ENCODE measurements around the gene XPO1. TPM values are rescaled to one million over a fixed set of nuclear protein-coding genes. Genes with fewer than 3 reads are reported as not detected.
"Not testable (repeated sequence)": the region's sequence is repeated elsewhere in the genome, so short reads cannot be mapped to it uniquely, and the experiment has no call there.

XPO1 gene
- polyA plus RNA-seq, 6 donors from 2014 or later = 32.3 to 54.2 (median 42.3) TPM

- no peaks in the 10 kb centered on the region for H3K27me3 Mint-ChIP-seq
- ATAC-seq (ENCODE audit: low read depth in 2 of 2) = no peak
- H3K9me3 Mint-ChIP-seq = peaks cover 0 to 2% (median 0%) of the 10 kb centered on the region in 7 donors
- DNase-seq = no peak
- H3K27ac Mint-ChIP-seq = peak overlapping the region in 3 of 6 donors; percentile 53 to 74 (median 56)
- no peaks in the 10 kb centered on the region for H3K36me3 Mint-ChIP-seq
- H3K4me1 Mint-ChIP-seq = peaks cover 23 to 81% (median 59%) of the 10 kb centered on the region in 3 donors
- peak overlapping the region in 1 of 8 donors; percentile 33 for H3K4me3 Mint-ChIP-seq
Measured at GRCh38 chr2:61451178-61451577, 87.0 kb downstream of the XPO1 start.

GRCh38 chr2:61450144-61450543 lies 88.0 kb downstream of the XPO1 start:
- Mint-ChIP-seq H3K27me3 (no peaks in the 10 kb centered on the region), H3K36me3 (no peaks in the 10 kb centered on the region), H3K9me3 (peaks cover 0 to 2% (median 0%) of the 10 kb centered on the region in 7 donors), H3K27ac (peak overlapping the region in 3 of 6 donors; percentile 43 to 84 (median 69)), H3K4me3 (peak overlapping the region in 2 of 8 donors; percentile 9 to 61), H3K4me1 (peaks cover 15 to 76% (median 52%) of the 10 kb centered on the region in 3 donors)
- ATAC-seq (ENCODE audit: low read depth in 2 of 2) (peak; percentile 82 to 85), DNase-seq (peak; percentile 21)

GRCh38 chr2:61448229-61448628 lies 89.9 kb downstream of the XPO1 start:
- Mint-ChIP-seq H3K27me3 (no peaks in the 10 kb centered on the region), H3K27ac (no peak overlapping the region), H3K9me3 (peaks cover 0 to 4% (median 0%) of the 10 kb centered on the region in 7 donors), H3K36me3 (peaks cover 0 to 15% of the 10 kb centered on the region in 2 donors), H3K4me3 (peak overlapping the region in 2 of 8 donors; percentile 5 to 33), H3K4me1 (peaks cover 32 to 78% (median 58%) of the 10 kb centered on the region in 3 donors)
- ATAC-seq (ENCODE audit: low read depth in 2 of 2) = no peak
- DNase-seq = no peak

DNA sequence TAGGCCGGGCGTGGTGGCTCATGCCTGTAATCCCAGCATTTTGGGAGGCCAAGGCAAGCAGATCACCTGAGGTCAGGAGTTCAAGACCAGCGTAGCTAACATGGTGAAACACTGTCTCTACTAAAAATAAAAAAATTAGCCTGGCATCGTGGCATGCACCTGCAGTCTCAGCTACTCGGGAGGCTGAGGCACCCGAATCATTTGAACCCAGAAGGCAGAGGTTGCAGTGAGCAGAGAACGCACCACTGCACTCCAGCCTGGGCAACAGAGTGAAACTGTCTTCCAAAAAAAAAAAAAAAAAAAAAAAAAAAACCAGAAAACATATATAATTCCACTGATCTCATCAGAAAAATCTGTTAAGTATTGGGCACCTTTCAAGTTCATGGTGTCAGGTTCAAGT lies 91.2 kb downstream of the XPO1 start:
- Mint-ChIP-seq H3K4me1 (peaks cover 40 to 87% (median 65%) of the 10 kb centered on the region in 3 donors), H3K4me3 (peak overlapping the region in 3 of 8 donors; percentile 34 to 73 (median 47)), H3K36me3 (peaks cover 0 to 15% of the 10 kb centered on the region in 2 donors), H3K27ac (peak overlapping the region in 4 of 6 donors; percentile 49 to 73 (median 59))
- DNase-seq; ATAC-seq (ENCODE audit: low read depth in 2 of 2); H3K27me3 Mint-ChIP-seq; H3K9me3 Mint-ChIP-seq: not testable (repeated sequence)

- Mint-ChIP-seq H3K4me1 (peaks cover 50 to 88% (median 81%) of the 10 kb centered on the region in 3 donors), H3K4me3 (peak overlapping the region; percentile 38 to 67 (median 58)), H3K9me3 (peaks cover 0 to 4% (median 3%) of the 10 kb centered on the region in 7 donors), H3K27ac (peak overlapping the region; percentile 77 to 90 (median 86)), H3K36me3 (peaks cover 4 to 15% of the 10 kb centered on the region in 2 donors), H3K27me3 (no peaks in the 10 kb centered on the region)
- ATAC-seq (ENCODE audit: low read depth in 2 of 2) = peak; percentile 90
- peak; percentile 60 for DNase-seq
Measured at GRCh38 chr2:61443342-61444041, 94.7 kb downstream of the XPO1 start.

DNA sequence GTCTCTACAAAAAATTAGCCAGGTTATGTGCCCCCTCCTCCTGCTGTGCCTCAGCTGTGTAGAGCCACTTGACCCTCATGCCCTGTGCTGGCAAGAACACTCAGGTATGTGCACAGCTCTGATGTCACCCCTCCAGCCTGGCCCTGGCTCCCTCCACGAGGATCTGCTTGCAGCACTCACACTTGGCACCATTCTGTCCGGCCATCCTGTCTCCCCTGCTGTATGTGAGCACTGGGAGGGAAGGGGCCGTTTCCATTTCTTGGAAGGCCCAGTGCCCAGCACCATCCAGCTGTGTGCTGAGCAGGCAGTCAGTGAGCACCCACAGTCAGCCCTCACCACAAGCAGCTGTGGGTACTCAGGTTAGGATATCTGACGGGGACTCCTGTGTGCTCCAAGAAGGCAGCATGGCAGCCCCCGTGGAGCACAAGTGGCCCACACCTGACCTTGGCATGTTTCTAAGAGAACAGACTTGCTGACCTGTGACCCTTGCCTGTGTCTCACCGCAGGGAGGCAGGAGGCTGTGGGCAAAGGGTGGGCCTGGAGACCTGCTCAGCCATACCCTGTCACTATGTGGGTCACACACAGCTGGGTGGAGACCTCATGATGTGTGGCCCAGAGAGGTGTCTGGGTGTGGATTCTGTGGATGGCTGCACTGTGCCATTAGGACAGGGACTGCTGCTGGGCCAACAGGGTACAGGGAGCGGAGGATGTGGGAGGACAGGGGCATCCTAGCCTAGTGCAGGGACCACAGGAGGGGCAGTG lies 98.7 kb downstream of the XPO1 start:
- no peak for ATAC-seq (ENCODE audit: low read depth in 2 of 2)
- peaks cover 9 to 23% (median 17%) of the 10 kb centered on the region in 7 donors for H3K9me3 Mint-ChIP-seq
- H3K27me3 Mint-ChIP-seq = no peaks in the 10 kb centered on the region
- peaks cover 5 to 27% of the 10 kb centered on the region in 2 donors for H3K36me3 Mint-ChIP-seq
- H3K4me1 Mint-ChIP-seq = peaks cover 68 to 89% (median 83%) of the 10 kb centered on the region in 3 donors
- no peak for DNase-seq
- peak overlapping the region in 3 of 8 donors; percentile 13 to 64 (median 24) for H3K4me3 Mint-ChIP-seq
- peak overlapping the region; percentile 59 to 86 (median 78) for H3K27ac Mint-ChIP-seq

GRCh38 chr2:61438670-61439069 lies 99.5 kb downstream of the XPO1 start:
- peak overlapping the region in 2 of 8 donors; percentile 13 to 64 for H3K4me3 Mint-ChIP-seq
- H3K27ac Mint-ChIP-seq = peak overlapping the region in 4 of 6 donors; percentile 49 to 83 (median 78)
- H3K4me1 Mint-ChIP-seq = peaks cover 69 to 89% (median 83%) of the 10 kb centered on the region in 3 donors
- peaks cover 9 to 23% (median 15%) of the 10 kb centered on the region in 7 donors for H3K9me3 Mint-ChIP-seq
- no peak for DNase-seq
- ATAC-seq (ENCODE audit: low read depth in 2 of 2) = no peak
- peaks cover 5 to 20% of the 10 kb centered on the region in 2 donors for H3K36me3 Mint-ChIP-seq
- H3K27me3 Mint-ChIP-seq = no peaks in the 10 kb centered on the region

DNA sequence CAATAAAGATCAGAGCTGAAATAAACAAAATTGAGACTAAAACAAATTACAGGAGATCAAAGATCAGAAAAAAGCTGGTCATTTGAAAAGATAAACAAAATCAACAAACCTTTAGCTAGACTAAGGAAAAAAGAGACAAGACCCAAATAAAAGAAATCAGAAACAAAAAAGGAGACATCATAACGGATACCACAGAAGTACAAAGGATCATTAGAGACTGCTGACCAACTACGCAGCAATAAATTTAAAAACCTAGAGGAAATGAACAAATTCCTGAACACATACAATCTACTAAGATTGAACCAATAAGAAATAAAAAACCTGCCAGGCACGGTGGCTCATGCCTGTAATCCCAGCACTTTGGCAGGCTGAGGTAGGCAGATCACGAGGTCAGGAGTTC lies 101.0 kb downstream of the XPO1 start:
- ATAC-seq (ENCODE audit: low read depth in 2 of 2) (no peak), DNase-seq (no peak)
- Mint-ChIP-seq H3K27me3 (no peaks in the 10 kb centered on the region), H3K27ac (peak overlapping the region in 4 of 6 donors; percentile 21 to 76 (median 52)), H3K9me3 (peaks cover 9 to 23% (median 15%) of the 10 kb centered on the region in 7 donors), H3K36me3 (peaks cover 5 to 16% of the 10 kb centered on the region in 2 donors), H3K4me1 (peaks cover 64 to 83% (median 81%) of the 10 kb centered on the region in 3 donors), H3K4me3 (peak overlapping the region in 2 of 8 donors; percentile 15 to 74)

- peaks cover 5 to 16% of the 10 kb centered on the region in 2 donors for H3K36me3 Mint-ChIP-seq
- peaks cover 9 to 23% (median 15%) of the 10 kb centered on the region in 7 donors for H3K9me3 Mint-ChIP-seq
- DNase-seq (no peak), ATAC-seq (ENCODE audit: low read depth in 2 of 2) (no peak)
- peaks cover 55 to 75% (median 73%) of the 10 kb centered on the region in 3 donors for H3K4me1 Mint-ChIP-seq
- no peaks in the 10 kb centered on the region for H3K27me3 Mint-ChIP-seq
- peak overlapping the region in 5 of 6 donors; percentile 8 to 78 (median 55) for H3K27ac Mint-ChIP-seq
- H3K4me3 Mint-ChIP-seq = peak overlapping the region in 5 of 8 donors; percentile 3 to 72 (median 16)
Measured at GRCh38 chr2:61436092-61436491, 102.1 kb downstream of the XPO1 start.

- peak overlapping the region in 4 of 6 donors; percentile 7 to 71 (median 52) for H3K27ac Mint-ChIP-seq
- H3K4me1 Mint-ChIP-seq = peaks cover 59 to 79% (median 74%) of the 10 kb centered on the region in 3 donors
- H3K9me3 Mint-ChIP-seq = peaks cover 9 to 23% (median 15%) of the 10 kb centered on the region in 7 donors
- peaks cover 9 to 16% of the 10 kb centered on the region in 2 donors for H3K36me3 Mint-ChIP-seq
- no peaks in the 10 kb centered on the region for H3K27me3 Mint-ChIP-seq
- H3K4me3 Mint-ChIP-seq = peak overlapping the region in 4 of 8 donors; percentile 19 to 45 (median 30)
- ATAC-seq (ENCODE audit: low read depth in 2 of 2) = no peak
- no peak for DNase-seq
Measured at GRCh38 chr2:61435291-61435690, 102.9 kb downstream of the XPO1 start.

DNA sequence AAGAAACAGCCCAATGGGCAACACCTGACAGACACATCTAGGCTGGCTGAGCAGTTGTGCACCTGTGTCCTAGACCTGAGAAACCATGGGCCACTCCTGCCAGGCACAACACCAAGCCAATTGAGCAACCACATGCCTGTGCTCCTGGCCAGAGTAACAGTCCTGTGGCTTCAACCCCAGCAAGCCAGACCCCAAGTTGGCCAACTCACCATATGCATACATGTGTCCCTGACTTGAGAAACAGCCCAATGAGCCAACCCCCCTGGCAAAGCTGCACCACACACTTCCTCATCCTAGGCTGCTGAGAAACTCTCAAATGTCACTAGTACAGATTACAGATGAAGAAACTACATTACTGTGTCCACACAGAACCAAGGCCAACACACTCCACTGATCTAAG lies 103.8 kb downstream of the XPO1 start:
- DNase-seq = no peak
- H3K4me1 Mint-ChIP-seq = peaks cover 53 to 70% (median 69%) of the 10 kb centered on the region in 3 donors
- H3K4me3 Mint-ChIP-seq = peak overlapping the region in 6 of 8 donors; percentile 0 to 75 (median 37)
- H3K36me3 Mint-ChIP-seq = peaks cover 9 to 16% of the 10 kb centered on the region in 2 donors
- peak overlapping the region in 5 of 6 donors; percentile 34 to 71 (median 60) for H3K27ac Mint-ChIP-seq
- ATAC-seq (ENCODE audit: low read depth in 2 of 2) = peak; percentile 84 to 85
- peaks cover 9 to 23% (median 15%) of the 10 kb centered on the region in 7 donors for H3K9me3 Mint-ChIP-seq
- no peaks in the 10 kb centered on the region for H3K27me3 Mint-ChIP-seq

DNA sequence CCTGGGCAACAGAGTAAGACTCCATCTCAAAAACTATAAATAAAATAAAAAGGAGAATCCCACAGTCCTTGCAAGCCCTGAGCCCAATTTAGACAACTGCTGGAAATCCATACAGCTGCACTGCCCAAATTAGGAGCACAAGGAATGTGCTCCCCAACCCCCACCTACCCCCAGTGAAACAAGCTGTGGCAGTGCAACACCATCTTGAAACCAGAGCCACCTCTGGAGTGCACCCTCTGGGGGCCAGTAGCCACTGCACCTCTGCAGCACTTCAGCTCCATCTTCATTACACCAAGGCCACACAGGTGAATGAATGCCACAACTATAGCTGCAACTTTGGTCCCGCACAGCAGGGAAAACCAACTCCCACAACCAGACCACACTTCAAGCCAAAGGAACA lies 104.5 kb downstream of the XPO1 start:
- Mint-ChIP-seq H3K4me1 (peaks cover 48 to 65% (median 62%) of the 10 kb centered on the region in 3 donors), H3K36me3 (peaks cover 6 to 16% of the 10 kb centered on the region in 2 donors), H3K9me3 (peaks cover 6 to 21% (median 14%) of the 10 kb centered on the region in 7 donors), H3K27me3 (no peaks in the 10 kb centered on the region), H3K27ac (peak overlapping the region in 4 of 6 donors; percentile 12 to 61 (median 25)), H3K4me3 (peak overlapping the region in 1 of 8 donors; percentile 35)
- ATAC-seq (ENCODE audit: low read depth in 2 of 2) (no peak), DNase-seq (no peak)

GRCh38 chr2:61432990-61433389 lies 105.2 kb downstream of the XPO1 start:
- peaks cover 4 to 16% of the 10 kb centered on the region in 2 donors for H3K36me3 Mint-ChIP-seq

More at GRCh38 chr2:61432990-61433389, 105.2 kb downstream of the XPO1 start:
- ATAC-seq (ENCODE audit: low read depth in 2 of 2) = no peak
- Mint-ChIP-seq H3K4me1 (peaks cover 50 to 68% (median 62%) of the 10 kb centered on the region in 3 donors), H3K27me3 (no peaks in the 10 kb centered on the region), H3K4me3 (no peak overlapping the region), H3K9me3 (peaks cover 4 to 17% (median 11%) of the 10 kb centered on the region in 7 donors), H3K27ac (peak overlapping the region in 5 of 6 donors; percentile 32 to 93 (median 61))
- DNase-seq = no peak

Measured in naive B cell (primary cell).